Gastrocnemius medialis (tissue), 4 donors: ENCODE data around the gene SIPA1. TPM values are rescaled to one million over a fixed set of nuclear protein-coding genes. Genes with fewer than 3 reads are reported as not detected.

ENCODE experiments used
- ATAC-seq, 2 donors: fragments of 150-250 bp; one replicate each; pipeline ENCODE4 v1.9.1; 2016
- DNase-seq, 2 donors: peaks; one replicate each; pipeline ENCODE4 v3.0.0-alpha.2; 2019
- H3K27ac ChIP-seq, 4 donors: fragments of 200-600 bp; sonication (generic); 1 replicate in 1 of 4; 2 replicates in 3 of 4; pipeline ENCODE4 v1.5.1; 2016 to 2018; ENCODE audit warnings: mild to moderate bottlenecking in 2 of 4, moderate library complexity in 1 of 4
- H3K27me3 ChIP-seq, 3 donors: fragments of 200-600 bp; sonication (generic) in 2 of 3; 1 replicate in 1 of 3; 2 replicates in 2 of 3; pipeline versions ENCODE4 v1.5.1 to v1.6.0; 2016 to 2019; ENCODE audit warnings: mild to moderate bottlenecking in 1 of 3, moderate library complexity in 1 of 3
- H3K36me3 ChIP-seq, 2 donors: fragments of 200-600 bp; sonication (generic) in 1 of 2; one replicate each; pipeline ENCODE4 v1.5.1; 2017 to 2018
- H3K4me1 ChIP-seq, 2 donors: fragments of 200-600 bp; sonication (generic) in 1 of 2; one replicate each; pipeline ENCODE4 v1.5.1; 2016 to 2017; ENCODE audit warnings: mild to moderate bottlenecking in 2 of 2
- H3K4me3 ChIP-seq, 4 donors: fragments of 200-600 bp; sonication (generic) in 3 of 4; 1 replicate in 1 of 4; 2 replicates in 3 of 4; pipeline ENCODE4 v1.5.1; 2016 to 2019; ENCODE audit warnings: mild to moderate bottlenecking in 2 of 4
- H3K9me3 ChIP-seq, 3 donors: fragments of 200-600 bp; sonication (generic) in 2 of 3; 1 replicate in 1 of 3; 2 replicates in 2 of 3; pipeline ENCODE4 v1.5.1; 2016 to 2019
- CTCF ChIP-seq, 5 experiments: fragments of 450-650 bp in 3 of 5; fragments of 200-600 bp in 2 of 5; sonication (generic) in 2 of 5; IDR thresholded peaks in 4 of 5; conservative IDR thresholded peaks in 1 of 5; 1 replicate in 4 of 5; 2 replicates in 1 of 5; pipeline ENCODE4 v1.5.1; 2016 to 2019; ENCODE audit warnings: antibody characterized with exemption in 5 of 5, mild to moderate bottlenecking in 3 of 5, moderate library complexity in 3 of 5
- POLR2A ChIP-seq, 2 donors: fragments of 450-650 bp; IDR thresholded peaks; one replicate each; pipeline ENCODE4 v1.6.1; 2017; ENCODE audit warnings: antibody characterized with exemption in 2 of 2, mild to moderate bottlenecking in 2 of 2, moderate library complexity in 2 of 2
- in situ Hi-C, 4 donors: fragments of 200-750 bp; cut with MboI; loops; one replicate each; pipeline versions ENCODE4 v1.15.0 to v1.8.0; 2017; ENCODE audit warnings: low sequenced_read_pairs in 4 of 4
- intact Hi-C: fragments of 100-400 bp; cut with DNase I; formaldehyde crosslinking; loops from one replicate; pipeline ENCODE4 v1.15.1; 2023; ENCODE audit warnings: low total_unique reads
- total RNA-seq, 4 donors: library from RNA; depleted of rRNA; stranded (reverse); fragments of >200 nt; gene quantifications; one replicate each; pipeline versions ENCODE4 v1.1.0 to v1.2.3, GENCODE V29; 2016

SIPA1 gene
- total RNA-seq, 4 donors from 2014 or later, result 6.7 to 10.9 (median 10.0) TPM

- H3K4me1 ChIP-seq, result peaks cover 1 to 4% of the 10 kb centered on the region in 2 donors
- H3K9me3 ChIP-seq, result no peaks in the 10 kb centered on the region
- no peaks in the 10 kb centered on the region for H3K27me3 ChIP-seq
- DNase-seq, result no peak
- in situ Hi-C loops, result no loop called here
- H3K4me3 ChIP-seq, result no peak overlapping the region
- intact Hi-C loops, result no loop called here
- TF ChIP-seq CTCF (IDR thresholded peaks at IDR 0.05 in 4 of 5, conservative IDR thresholded peaks at IDR 0.05 in 1 of 5), result no peak
- no peak for TF ChIP-seq POLR2A (IDR thresholded peaks at IDR 0.05)
- no peak for ATAC-seq
- no peak overlapping the region for H3K27ac ChIP-seq
- peaks cover 0 to 83% of the 10 kb centered on the region in 2 donors for H3K36me3 ChIP-seq
Measured at GRCh38 chr11:65622011-65622410, 15.9 kb upstream of the SIPA1 start.

GRCh38 chr11:65623177-65623576 is 14.7 kb upstream of the SIPA1 start:
- intact Hi-C loops (no loop called here), in situ Hi-C loops (no loop called here)
- no peaks in the 10 kb centered on the region for H3K27me3 ChIP-seq
- TF ChIP-seq CTCF (IDR thresholded peaks at IDR 0.05 in 4 of 5, conservative IDR thresholded peaks at IDR 0.05 in 1 of 5) (no peak), POLR2A (IDR thresholded peaks at IDR 0.05) (no peak)
- no peaks in the 10 kb centered on the region for H3K4me1 ChIP-seq
- H3K36me3 ChIP-seq, result peaks cover 0 to 83% of the 10 kb centered on the region in 2 donors
- no peaks in the 10 kb centered on the region for H3K9me3 ChIP-seq
- no peak overlapping the region for H3K27ac ChIP-seq
- H3K4me3 ChIP-seq, result no peak overlapping the region
- DNase-seq, result no peak
- no peak for ATAC-seq

GRCh38 chr11:65623852-65624616 is 13.9 kb upstream of the SIPA1 start:
- intact Hi-C loops (no loop called here), in situ Hi-C loops (no loop called here)
- Histone ChIP-seq H3K4me3 (no peak overlapping the region), H3K27ac (no peak overlapping the region), H3K36me3 (peaks cover 0 to 83% of the 10 kb centered on the region in 2 donors), H3K27me3 (no peaks in the 10 kb centered on the region), H3K4me1 (no peaks in the 10 kb centered on the region), H3K9me3 (no peaks in the 10 kb centered on the region)
- TF ChIP-seq CTCF (IDR thresholded peaks at IDR 0.05 in 4 of 5, conservative IDR thresholded peaks at IDR 0.05 in 1 of 5) (no peak), POLR2A (IDR thresholded peaks at IDR 0.05) (no peak)
- ATAC-seq (no peak), DNase-seq (no peak)

- no peaks in the 10 kb centered on the region for H3K9me3 ChIP-seq
- H3K27ac ChIP-seq, result no peak overlapping the region
- no peak for DNase-seq
- no peaks in the 10 kb centered on the region for H3K4me1 ChIP-seq
- no peaks in the 10 kb centered on the region for H3K27me3 ChIP-seq
- H3K4me3 ChIP-seq, result no peak overlapping the region
- ATAC-seq, result no peak
- in situ Hi-C loops, result no loop called here
- TF ChIP-seq CTCF (IDR thresholded peaks at IDR 0.05 in 4 of 5, conservative IDR thresholded peaks at IDR 0.05 in 1 of 5) (no peak), POLR2A (IDR thresholded peaks at IDR 0.05) (no peak)
- intact Hi-C loops, result no loop called here
- peaks cover 0 to 83% of the 10 kb centered on the region in 2 donors for H3K36me3 ChIP-seq
Measured at GRCh38 chr11:65624931-65625627, 12.8 kb upstream of the SIPA1 start.
